GM23338 (cell line): ENCODE results near the gene NLE1. TPM values are rescaled to one million over a fixed set of nuclear protein-coding genes. Genes with fewer than 3 reads are reported as not detected.

ENCODE experiments used
- ATAC-seq: fragments of 200-7000 bp; cut with Tn5 transposase; 3 replicates; pipeline ENCODE4 v1.9.1; 2020
- DNase-seq: peaks from one replicate; pipeline ENCODE4 v3.0.0-alpha.2; 2015; ENCODE audit warnings: low spot score
- H2AFZ ChIP-seq: fragments of 200-600 bp; sonication (generic); 2 replicates; pipeline ENCODE4 v1.8.0; 2016; ENCODE audit warnings: antibody characterized with exemption, mild to moderate bottlenecking, moderate library complexity
- H3F3A ChIP-seq: fragments of 200-600 bp; sonication (generic); replicated peaks from 2 replicates; pipeline ENCODE4 v1.8.0; 2017; ENCODE audit warnings: antibody characterized with exemption, mixed run types, low read depth
- H3K27ac ChIP-seq: fragments of 200-600 bp; sonication (generic); 2 replicates; pipeline ENCODE4 v1.6.1; 2016; ENCODE audit warnings: low read depth
- H3K27me3 ChIP-seq: fragments of 200-600 bp; sonication (generic); 2 replicates; pipeline ENCODE4 v1.8.0; 2016; ENCODE audit warnings: mild to moderate bottlenecking, mixed run types, moderate library complexity; ENCODE audit not compliant: insufficient read depth
- H3K36me3 ChIP-seq: fragments of 200-600 bp; sonication (generic); 2 replicates; pipeline ENCODE4 v1.8.0; 2016; ENCODE audit warnings: mild to moderate bottlenecking; ENCODE audit not compliant: insufficient read depth
- H3K4me1 ChIP-seq: fragments of 200-600 bp; sonication (generic); 2 replicates; pipeline ENCODE4 v1.8.0; 2016; ENCODE audit warnings: mild to moderate bottlenecking, moderate library complexity; ENCODE audit not compliant: insufficient read depth
- H3K4me2 ChIP-seq: fragments of 200-600 bp; sonication (generic); 2 replicates; pipeline ENCODE4 v1.7.1; 2017; ENCODE audit warnings: mixed run types
- H3K4me3 ChIP-seq: fragments of 200-600 bp; sonication (generic); 2 replicates; pipeline ENCODE4 v1.6.1; 2016; ENCODE audit warnings: mixed run types
- H3K79me2 ChIP-seq: fragments of 200-600 bp; sonication (generic); replicated peaks from 2 replicates; pipeline ENCODE4 v1.8.0; 2017; ENCODE audit warnings: mild to moderate bottlenecking; ENCODE audit not compliant: insufficient read depth
- H3K9me2 ChIP-seq: fragments of 200-600 bp; sonication (generic); 2 replicates; pipeline ENCODE4 v1.8.0; 2017; ENCODE audit not compliant: insufficient read depth
- H4K20me1 ChIP-seq: fragments of 200-600 bp; sonication (generic); replicated peaks from 2 replicates; pipeline ENCODE4 v1.8.0; 2017; ENCODE audit warnings: mild to moderate bottlenecking; ENCODE audit not compliant: insufficient read depth
- H3K27ac Mint-ChIP-seq: 2 replicates; pipeline ENCODE4 v1.8.0; 2020; ENCODE audit warnings: inconsistent platforms, mild to moderate bottlenecking, moderate library complexity, mixed read lengths
- H3K27me3 Mint-ChIP-seq: 3 replicates; pipeline ENCODE4 v1.8.0; 2022; ENCODE audit warnings: low read depth, mild to moderate bottlenecking, moderate library complexity, mixed read lengths, inconsistent platforms; ENCODE audit not compliant: insufficient read depth, poor library complexity
- H3K36me3 Mint-ChIP-seq: 3 replicates; pipeline ENCODE4 v1.8.0; 2021; ENCODE audit warnings: low read depth, mild to moderate bottlenecking, inconsistent platforms, moderate library complexity, mixed read lengths
- H3K4me1 Mint-ChIP-seq: 3 replicates; pipeline ENCODE4 v1.8.0; 2020; ENCODE audit warnings: mild to moderate bottlenecking, inconsistent platforms, mixed read lengths
- H3K4me3 Mint-ChIP-seq: 3 replicates; pipeline ENCODE4 v1.8.0; 2021; ENCODE audit warnings: moderate library complexity, mild to moderate bottlenecking, inconsistent platforms, mixed read lengths
- H3K9me3 Mint-ChIP-seq: 3 replicates; pipeline ENCODE4 v1.8.0; 2020; ENCODE audit warnings: moderate library complexity, mild to moderate bottlenecking, inconsistent platforms, mixed read lengths
- CREB1 ChIP-seq: fragments of 250-450 bp; sonication (Bioruptor Pico); IDR thresholded peaks from 2 replicates; pipeline ENCODE4 v1.5.0; 2020; ENCODE audit warnings: low read depth, mild to moderate bottlenecking, moderate library complexity
- CTCF ChIP-seq, 2 experiments: fragments of 200-600 bp in 1 of 2; sonication (generic) in 1 of 2; conservative IDR thresholded peaks; 2 replicates each; pipeline versions ENCODE4 v1.5.1 to v1.6.1; 2016 to 2017; ENCODE audit warnings: antibody characterized with exemption in 2 of 2, low read depth in 2 of 2, mild to moderate bottlenecking in 2 of 2, moderate library complexity in 1 of 2
- ETS1 ChIP-seq: IDR thresholded peaks from 2 replicates; pipeline ENCODE4 v1.6.1; 2016; ENCODE audit warnings: antibody characterized with exemption
- EZH2 ChIP-seq: fragments of 200-600 bp; sonication (generic); IDR thresholded peaks from one replicate; pipeline ENCODE4 v1.8.0; 2017; ENCODE audit warnings: antibody characterized with exemption, mild to moderate bottlenecking, low read depth; ENCODE audit not compliant: unreplicated experiment
- EZH2phosphoT487 ChIP-seq: fragments of 200-600 bp; sonication (generic); IDR thresholded peaks from one replicate; pipeline ENCODE4 v1.8.1; 2018; ENCODE audit warnings: antibody characterized with exemption; ENCODE audit not compliant: unreplicated experiment
- JUNB ChIP-seq: IDR thresholded peaks from one replicate; pipeline ENCODE4 v1.6.1; 2016; ENCODE audit warnings: antibody characterized with exemption; ENCODE audit not compliant: unreplicated experiment
- NANOG ChIP-seq: IDR thresholded peaks from 2 replicates; pipeline ENCODE4 v1.6.1; 2016; ENCODE audit warnings: antibody characterized with exemption, borderline replicate concordance
- POLR2AphosphoS5 ChIP-seq: IDR thresholded peaks from 2 replicates; pipeline ENCODE4 v1.6.1; 2016; ENCODE audit warnings: antibody characterized with exemption, low read depth
- REST ChIP-seq: IDR thresholded peaks from one replicate; pipeline ENCODE4 v1.6.1; 2018; ENCODE audit warnings: antibody characterized with exemption; ENCODE audit not compliant: unreplicated experiment
- STAT1 ChIP-seq: IDR thresholded peaks from one replicate; pipeline ENCODE4 v1.6.1; 2016; ENCODE audit warnings: antibody characterized with exemption; ENCODE audit not compliant: unreplicated experiment
- ZNF114 ChIP-seq: fragments of 250-450 bp; sonication (Bioruptor Pico); IDR thresholded peaks from 2 replicates; pipeline ENCODE4 v1.5.0; 2020; ENCODE audit warnings: mild to moderate bottlenecking, moderate library complexity
- ZNF331 ChIP-seq: fragments of 250-450 bp; sonication (Bioruptor Pico); IDR thresholded peaks from 2 replicates; pipeline ENCODE4 v1.5.0; 2020; ENCODE audit warnings: low read depth, mild to moderate bottlenecking, moderate library complexity
- ZNF462 ChIP-seq: fragments of 250-450 bp; sonication (Bioruptor Pico); IDR thresholded peaks from 2 replicates; pipeline ENCODE4 v1.5.0; 2020; ENCODE audit warnings: mild to moderate bottlenecking, moderate library complexity
- polyA plus RNA-seq: library from polyadenylated mRNA; unstranded; fragments of >200 nt; fragmentation: Nextera tagmentation; extraction: Ambion mirVana; gene quantifications from 2 replicates; pipeline ENCODE4 v1.2.1, GENCODE V29; 2016
- total RNA-seq: library from RNA; depleted of rRNA; stranded (reverse); fragments of >200 nt; shearing (Covaris generic); gene quantifications from 2 replicates; pipeline ENCODE4 v1.2.3, GENCODE V29; 2014

Gene NLE1
- total and polyA plus RNA-seq, 2 experiments from 2014 or later: 16.6 to 66.4 TPM

- no peaks in the 10 kb centered on the region for H3F3A ChIP-seq
- H3K4me3 Mint-ChIP-seq: no peak overlapping the region
- no peaks in the 10 kb centered on the region for H4K20me1 ChIP-seq
- peaks cover 12% of the 10 kb centered on the region for H3K27me3 Mint-ChIP-seq
- no peaks in the 10 kb centered on the region for H3K4me1 ChIP-seq
- H2AFZ ChIP-seq: no peak overlapping the region
- no peak for DNase-seq
- H3K36me3 Mint-ChIP-seq: no peaks in the 10 kb centered on the region
- H3K4me2 ChIP-seq: no peak overlapping the region
- no peaks in the 10 kb centered on the region for H3K27me3 ChIP-seq
- no peak overlapping the region for H3K4me3 ChIP-seq
- no peak overlapping the region for H3K27ac ChIP-seq
- H3K4me1 Mint-ChIP-seq: peaks cover 1% of the 10 kb centered on the region; the same call in 2 of the 3 replicates
- ATAC-seq: no peak
- H3K36me3 ChIP-seq: no peaks in the 10 kb centered on the region
- no peak overlapping the region for H3K27ac Mint-ChIP-seq
- H3K9me2 ChIP-seq: no peaks in the 10 kb centered on the region
- TF ChIP-seq NANOG (no peak), EZH2 (no peak), EZH2phosphoT487 (no peak), REST (no peak), STAT1 (no peak), CTCF (conservative IDR thresholded peaks at IDR 0.05; ENCODE audit: low read depth in 2 of 2) (no peak), JUNB (no peak), CREB1 (CRISPR knock-in tag) (no peak), ETS1 (no peak), ZNF114 (CRISPR knock-in tag) (no peak), ZNF331 (CRISPR knock-in tag) (no peak), ZNF462 (CRISPR knock-in tag) (no peak), POLR2AphosphoS5 (no peak)
- H3K9me3 Mint-ChIP-seq: no peaks in the 10 kb centered on the region
- H3K79me2 ChIP-seq: no peaks in the 10 kb centered on the region
Measured at GRCh38 chr17:35167046-35167445, 24.9 kb upstream of the NLE1 start.
